SU-DHL-6 (cell line): Measurements from ENCODE around the gene TBATA.

Experiments
- H2AFZ ChIP-seq: fragments of 200-600 bp; sonication (generic); 2 replicates; pipeline ENCODE4 v1.6.1; 2014; ENCODE audit warnings: low read depth, mild to moderate bottlenecking, moderate library complexity, mixed read lengths, antibody characterized with exemption, low read length; ENCODE audit not compliant: severe bottlenecking
- H3F3A ChIP-seq: fragments of 200-600 bp; shearing (Covaris generic); 2 replicates; pipeline ENCODE4 v1.6.0; 2016; ENCODE audit warnings: antibody characterized with exemption, mild to moderate bottlenecking; ENCODE audit not compliant: insufficient read depth
- H3K27ac ChIP-seq: fragments of 200-600 bp; sonication (generic); 2 replicates; pipeline ENCODE4 v1.5.1; 2016; ENCODE audit warnings: low read depth, mild to moderate bottlenecking, low read length, moderate library complexity, mixed read lengths
- H3K27me3 ChIP-seq: fragments of 200-600 bp; sonication (generic), shearing (Covaris generic); 2 replicates; pipeline ENCODE4 v1.6.0; 2014; ENCODE audit warnings: mild to moderate bottlenecking, low read length
- H3K36me3 ChIP-seq: fragments of 200-600 bp; sonication (generic); 2 replicates; pipeline ENCODE4 v1.6.1; 2014; ENCODE audit warnings: mild to moderate bottlenecking, low read length, mixed read lengths
- H3K4me2 ChIP-seq: fragments of 300-600, 200-600 bp; shearing (Covaris generic), sonication (generic); 2 replicates; pipeline ENCODE4 v1.6.0; 2014; ENCODE audit warnings: low read length, low read depth, mild to moderate bottlenecking; ENCODE audit not compliant: poor library complexity, severe bottlenecking
- H3K4me3 ChIP-seq: fragments of 200-600 bp; sonication (generic); 2 replicates; pipeline ENCODE4 v1.5.1; 2014; ENCODE audit warnings: antibody characterized with exemption, low read length, mild to moderate bottlenecking, mixed read lengths; ENCODE audit not compliant: insufficient read depth, poor library complexity, severe bottlenecking
- H3K79me2 ChIP-seq: fragments of 200-600 bp; sonication (generic); 2 replicates; pipeline ENCODE4 v1.6.1; 2014; ENCODE audit warnings: mild to moderate bottlenecking, low read length, moderate library complexity; ENCODE audit not compliant: insufficient read depth
- H3K9ac ChIP-seq: fragments of 200-600 bp; sonication (generic); 2 replicates; pipeline ENCODE4 v1.7.0; 2014; ENCODE audit warnings: mild to moderate bottlenecking, low read length
- H3K9me2 ChIP-seq: fragments of 200-600 bp; sonication (generic); replicated peaks from 2 replicates; pipeline ENCODE4 v1.6.1; 2014; ENCODE audit warnings: low read length; ENCODE audit not compliant: insufficient read depth
- H3K9me3 ChIP-seq: fragments of 200-600 bp; sonication (generic); 2 replicates; pipeline ENCODE4 v1.6.1; 2014; ENCODE audit warnings: low read length, mixed read lengths; ENCODE audit not compliant: insufficient read depth
- H4K20me1 ChIP-seq: fragments of 200-600 bp; sonication (generic); 2 replicates; pipeline ENCODE4 v1.6.1; 2014; ENCODE audit warnings: low read depth, mild to moderate bottlenecking, antibody characterized with exemption, low read length, moderate library complexity, mixed read lengths
- CTCF ChIP-seq: fragments of 200-600 bp; sonication (generic); IDR thresholded peaks from one replicate; pipeline ENCODE4 v1.5.1; 2017; ENCODE audit warnings: antibody characterized with exemption, mild to moderate bottlenecking, low read length, moderate library complexity; ENCODE audit not compliant: insufficient read depth, poor library complexity, severe bottlenecking
- EZH2phosphoT487 ChIP-seq: fragments of 200-600 bp; sonication (generic), shearing (Covaris generic); conservative IDR thresholded peaks from 2 replicates; pipeline ENCODE4 v1.6.1; 2018; ENCODE audit warnings: mild to moderate bottlenecking, antibody characterized with exemption, low read length, moderate library complexity, mixed read lengths

Gene TBATA

GRCh38 chr10:70784016-70784415 lies 1.2 kb downstream of the TBATA start:
- Histone ChIP-seq H2AFZ (no peak overlapping the region), H4K20me1 (no peaks in the 10 kb centered on the region), H3F3A (no peaks in the 10 kb centered on the region), H3K9me2 (no peaks in the 10 kb centered on the region), H3K4me2 (no peak overlapping the region), H3K27ac (no peak overlapping the region), H3K79me2 (no peaks in the 10 kb centered on the region), H3K9ac (no peak overlapping the region), H3K4me3 (no peak overlapping the region), H3K36me3 (no peaks in the 10 kb centered on the region), H3K9me3 (no peaks in the 10 kb centered on the region), H3K27me3 (no peaks in the 10 kb centered on the region)
- TF ChIP-seq CTCF = no peak
- no peak for TF ChIP-seq EZH2phosphoT487

- no peaks in the 10 kb centered on the region for H3K9me2 ChIP-seq
- H3K79me2 ChIP-seq = no peaks in the 10 kb centered on the region
- H3F3A ChIP-seq = no peaks in the 10 kb centered on the region
- H3K27ac ChIP-seq = no peak overlapping the region
- H3K9ac ChIP-seq = no peak overlapping the region
- no peak overlapping the region for H2AFZ ChIP-seq
- no peaks in the 10 kb centered on the region for H3K9me3 ChIP-seq
- H3K36me3 ChIP-seq = no peaks in the 10 kb centered on the region
- no peaks in the 10 kb centered on the region for H3K27me3 ChIP-seq
- H4K20me1 ChIP-seq = no peaks in the 10 kb centered on the region
- H3K4me2 ChIP-seq = no peak overlapping the region
- no peak for TF ChIP-seq EZH2phosphoT487
- no peak for TF ChIP-seq CTCF
- H3K4me3 ChIP-seq = no peak overlapping the region
Measured at GRCh38 chr10:70782746-70783680, 2.2 kb downstream of the TBATA start.

- Histone ChIP-seq H3F3A (no peaks in the 10 kb centered on the region), H3K9ac (no peak overlapping the region), H3K4me3 (no peak overlapping the region), H3K27ac (no peak overlapping the region), H3K27me3 (no peaks in the 10 kb centered on the region), H3K9me3 (no peaks in the 10 kb centered on the region), H2AFZ (no peak overlapping the region), H3K9me2 (no peaks in the 10 kb centered on the region), H4K20me1 (no peaks in the 10 kb centered on the region), H3K4me2 (no peak overlapping the region), H3K36me3 (no peaks in the 10 kb centered on the region), H3K79me2 (no peaks in the 10 kb centered on the region)
- TF ChIP-seq EZH2phosphoT487 (no peak), CTCF (no peak)
Measured at GRCh38 chr10:70782086-70782745, 3.0 kb downstream of the TBATA start.
